Mucosa of stomach (tissue), 1 donor: Measurements from ENCODE around the gene TMEM253.

Experiments used
- H3K27me3 ChIP-seq: one replicate; pipeline ENCODE4 v1.7.0; 2013; ENCODE audit warnings: mild to moderate bottlenecking, low read length; ENCODE audit not compliant: control insufficient read depth, insufficient read depth
- H3K36me3 ChIP-seq: one replicate; pipeline ENCODE4 v1.7.0; 2013; ENCODE audit warnings: low read length; ENCODE audit not compliant: control insufficient read depth, insufficient read depth
- H3K4me1 ChIP-seq: one replicate; pipeline ENCODE4 v1.7.0; 2013; ENCODE audit warnings: mild to moderate bottlenecking, low read length; ENCODE audit not compliant: control insufficient read depth, insufficient read depth
- H3K4me3 ChIP-seq: one replicate; pipeline ENCODE4 v1.7.0; 2013; ENCODE audit warnings: low read length
- H3K9ac ChIP-seq: one replicate; pipeline ENCODE4 v1.7.0; 2013; ENCODE audit warnings: mild to moderate bottlenecking, low read length, moderate library complexity
- H3K9me3 ChIP-seq: one replicate; pipeline ENCODE4 v1.7.0; 2013; ENCODE audit warnings: mild to moderate bottlenecking, low read length, moderate library complexity; ENCODE audit not compliant: control insufficient read depth
- donor health status: Pancreatic carcinoma.

Gene TMEM253

GRCh38 chr14:21087294-21088091 lies 13.4 kb upstream of the TMEM253 start:
- H3K27me3 ChIP-seq, result no peaks in the 10 kb centered on the region
- no peak overlapping the region for H3K9ac ChIP-seq
- peaks cover 15% of the 10 kb centered on the region for H3K4me1 ChIP-seq
- no peaks in the 10 kb centered on the region for H3K9me3 ChIP-seq
- no peak overlapping the region for H3K4me3 ChIP-seq
- H3K36me3 ChIP-seq, result peaks cover 14% of the 10 kb centered on the region

- Histone ChIP-seq H3K9me3 (no peaks in the 10 kb centered on the region), H3K9ac (no peak overlapping the region), H3K27me3 (no peaks in the 10 kb centered on the region), H3K4me3 (no peak overlapping the region), H3K36me3 (peaks cover 9% of the 10 kb centered on the region), H3K4me1 (peaks cover 15% of the 10 kb centered on the region)
Measured at GRCh38 chr14:21088687-21089086, 12.2 kb upstream of the TMEM253 start.

- Histone ChIP-seq H3K27me3 (no peaks in the 10 kb centered on the region), H3K4me3 (no peak overlapping the region), H3K9ac (no peak overlapping the region), H3K36me3 (peaks cover 5% of the 10 kb centered on the region), H3K9me3 (no peaks in the 10 kb centered on the region), H3K4me1 (peaks cover 15% of the 10 kb centered on the region)
Measured at GRCh38 chr14:21089271-21089670, 11.6 kb upstream of the TMEM253 start.

- no peak overlapping the region for H3K4me3 ChIP-seq
- peaks cover 5% of the 10 kb centered on the region for H3K36me3 ChIP-seq
- peaks cover 15% of the 10 kb centered on the region for H3K4me1 ChIP-seq
- no peaks in the 10 kb centered on the region for H3K27me3 ChIP-seq
- H3K9me3 ChIP-seq, result no peaks in the 10 kb centered on the region
- H3K9ac ChIP-seq, result no peak overlapping the region
Measured at GRCh38 chr14:21089877-21090193, 11.0 kb upstream of the TMEM253 start.

- Histone ChIP-seq H3K4me1 (peaks cover 10% of the 10 kb centered on the region), H3K4me3 (no peak overlapping the region), H3K9me3 (no peaks in the 10 kb centered on the region), H3K9ac (no peak overlapping the region), H3K27me3 (no peaks in the 10 kb centered on the region), H3K36me3 (peaks cover 5% of the 10 kb centered on the region)
Measured at GRCh38 chr14:21090194-21090939, 10.5 kb upstream of the TMEM253 start.

GRCh38 chr14:21090940-21091663 lies 9.8 kb upstream of the TMEM253 start:
- Histone ChIP-seq H3K9ac (no peak overlapping the region), H3K9me3 (no peaks in the 10 kb centered on the region), H3K27me3 (no peaks in the 10 kb centered on the region), H3K4me1 (peaks cover 8% of the 10 kb centered on the region), H3K4me3 (no peak overlapping the region), H3K36me3 (peaks cover 5% of the 10 kb centered on the region)

- no peak overlapping the region for H3K4me3 ChIP-seq
- H3K27me3 ChIP-seq, result no peaks in the 10 kb centered on the region
- H3K36me3 ChIP-seq, result peaks cover 5% of the 10 kb centered on the region
- H3K9me3 ChIP-seq, result no peaks in the 10 kb centered on the region
- no peak overlapping the region for H3K9ac ChIP-seq
- H3K4me1 ChIP-seq, result peaks cover 10% of the 10 kb centered on the region
Measured at GRCh38 chr14:21091821-21092272, 9.0 kb upstream of the TMEM253 start.

GRCh38 chr14:21092273-21093011 lies 8.4 kb upstream of the TMEM253 start:
- peaks cover 16% of the 10 kb centered on the region for H3K4me1 ChIP-seq
- H3K36me3 ChIP-seq, result peaks cover 5% of the 10 kb centered on the region
- H3K9ac ChIP-seq, result no peak overlapping the region
- H3K9me3 ChIP-seq, result no peaks in the 10 kb centered on the region
- H3K27me3 ChIP-seq, result no peaks in the 10 kb centered on the region
- H3K4me3 ChIP-seq, result no peak overlapping the region

- Histone ChIP-seq H3K9ac (no peak overlapping the region), H3K36me3 (peaks cover 5% of the 10 kb centered on the region), H3K4me1 (peaks cover 19% of the 10 kb centered on the region), H3K9me3 (no peaks in the 10 kb centered on the region), H3K27me3 (no peaks in the 10 kb centered on the region), H3K4me3 (no peak overlapping the region)
Measured at GRCh38 chr14:21093018-21093417, 7.8 kb upstream of the TMEM253 start.

- peaks cover 5% of the 10 kb centered on the region for H3K36me3 ChIP-seq
- H3K27me3 ChIP-seq, result no peaks in the 10 kb centered on the region
- H3K4me3 ChIP-seq, result no peak overlapping the region
- no peak overlapping the region for H3K9ac ChIP-seq
- no peaks in the 10 kb centered on the region for H3K9me3 ChIP-seq
- H3K4me1 ChIP-seq, result peaks cover 22% of the 10 kb centered on the region
Measured at GRCh38 chr14:21093769-21094681, 6.8 kb upstream of the TMEM253 start.
